ENCODE results near the gene SLC8A2.
"Not testable (repeated sequence)": the region's sequence is repeated elsewhere in the genome, so short reads cannot be mapped to it uniquely, and the experiment has no call there.

Gene SLC8A2

GRCh38 chr19:47419030-47419783 lies 52.5 kb downstream of the SLC8A2 start, which contains the start of gene MEIS3:
Gene MEIS3 (minus strand): TSS chr19:47419527. CDS start chr19:47419081, 446 bp downstream.
- no peak for TF ChIP-seq POLR2A (IDR thresholded peaks at IDR 0.05; ENCODE audit: low read length)
- TF ChIP-seq GATA1 (IDR thresholded peaks at IDR 0.05; ENCODE audit: low read depth, low read length) = no peak
- no peak for DNase-seq

GRCh38 chr19:47418692-47419029 lies 53.0 kb downstream of the SLC8A2 start:
- no peak for DNase-seq
- TF ChIP-seq GATA1 (IDR thresholded peaks at IDR 0.05; ENCODE audit: low read depth, low read length) (no peak), POLR2A (IDR thresholded peaks at IDR 0.05; ENCODE audit: low read length) (no peak)

GRCh38 chr19:47417746-47418691 lies 53.7 kb downstream of the SLC8A2 start:
- no peak for DNase-seq
- TF ChIP-seq POLR2A (IDR thresholded peaks at IDR 0.05; ENCODE audit: low read length) (no peak), GATA1 (IDR thresholded peaks at IDR 0.05; ENCODE audit: low read depth, low read length) (no peak)

DNA sequence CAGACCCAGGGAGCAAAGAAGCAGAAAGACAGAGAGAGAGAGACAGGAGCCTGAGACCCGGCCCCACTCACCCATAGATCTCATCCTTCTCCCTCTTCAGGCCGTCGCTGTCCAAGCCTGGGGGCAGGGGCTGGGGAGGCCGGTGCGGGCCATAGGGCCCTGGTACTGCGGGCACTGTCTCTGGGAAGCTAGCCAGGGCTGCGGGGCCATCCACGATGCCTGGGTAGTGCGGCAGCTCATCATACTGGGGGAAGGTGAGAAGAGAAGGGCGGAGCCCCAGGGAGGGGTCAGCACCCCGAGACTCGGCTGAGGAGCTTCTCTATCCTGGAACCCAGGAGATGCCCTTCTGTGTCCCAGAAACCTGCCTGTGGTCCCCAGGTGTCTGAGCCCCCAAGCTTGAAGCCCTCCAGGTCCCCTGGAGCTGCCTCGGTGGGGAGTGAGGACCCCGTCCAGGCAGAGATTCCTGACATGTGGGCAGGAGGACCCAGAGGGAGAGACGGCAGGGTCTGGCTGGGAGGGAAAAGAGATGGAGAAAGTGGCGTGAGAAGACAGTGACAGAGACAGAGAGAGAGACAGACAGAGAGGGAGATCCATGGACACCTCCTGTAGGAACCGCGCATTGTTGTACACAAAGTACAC lies 54.5 kb downstream of the SLC8A2 start:
- no peak for DNase-seq
- TF ChIP-seq GATA1 (IDR thresholded peaks at IDR 0.05; ENCODE audit: low read depth, low read length) = no peak
- TF ChIP-seq POLR2A (IDR thresholded peaks at IDR 0.05; ENCODE audit: low read length) = no peak

- no peak for DNase-seq
These were observed 55.1 kb downstream of the SLC8A2 start for GRCh38 chr19:47416643-47416985.

GRCh38 chr19:47415953-47416642 lies 55.6 kb downstream of the SLC8A2 start:
- no peak for TF ChIP-seq POLR2A (IDR thresholded peaks at IDR 0.05; ENCODE audit: low read length)
- no peak for TF ChIP-seq GATA1 (IDR thresholded peaks at IDR 0.05; ENCODE audit: low read depth, low read length)
- no peak for DNase-seq

More at GRCh38 chr19:47416643-47416985, 55.1 kb downstream of the SLC8A2 start:
- TF ChIP-seq GATA1 (IDR thresholded peaks at IDR 0.05; ENCODE audit: low read depth, low read length) (no peak), POLR2A (IDR thresholded peaks at IDR 0.05; ENCODE audit: low read length) (no peak)

- DNase-seq = peak; percentile 23 to 37
- TF ChIP-seq POLR2A (IDR thresholded peaks at IDR 0.05; ENCODE audit: low read length) = no peak
- TF ChIP-seq GATA1 (IDR thresholded peaks at IDR 0.05; ENCODE audit: low read depth, low read length) = no peak
These were observed 57.2 kb downstream of the SLC8A2 start for GRCh38 chr19:47414469-47414868.

- no peak for TF ChIP-seq GATA1 (IDR thresholded peaks at IDR 0.05; ENCODE audit: low read depth, low read length)
- no peak for TF ChIP-seq POLR2A (IDR thresholded peaks at IDR 0.05; ENCODE audit: low read length)
- no peak for DNase-seq
These were observed 57.8 kb downstream of the SLC8A2 start for GRCh38 chr19:47413941-47414340.

DNA sequence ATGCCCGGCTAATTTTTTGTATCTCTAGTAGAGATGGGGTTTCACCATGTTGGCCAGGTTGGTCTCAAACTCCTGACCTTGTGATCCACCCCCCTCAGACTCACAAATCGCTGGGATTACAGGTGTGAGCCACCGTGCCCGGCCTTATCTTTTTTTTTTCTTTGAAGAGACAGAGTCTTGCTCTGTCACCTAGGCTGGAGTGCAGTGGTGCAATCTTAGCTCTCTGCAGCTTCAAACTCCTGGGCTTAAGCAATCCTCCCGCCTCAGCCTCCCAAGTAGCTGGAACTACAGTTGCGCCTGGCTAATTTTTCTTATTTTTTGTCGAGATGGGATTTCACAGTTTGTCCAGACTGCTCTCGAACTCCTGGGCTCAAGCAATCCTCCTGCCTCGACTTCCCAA lies 60.0 kb downstream of the SLC8A2 start:
- not testable (repeated sequence) for DNase-seq

DNA sequence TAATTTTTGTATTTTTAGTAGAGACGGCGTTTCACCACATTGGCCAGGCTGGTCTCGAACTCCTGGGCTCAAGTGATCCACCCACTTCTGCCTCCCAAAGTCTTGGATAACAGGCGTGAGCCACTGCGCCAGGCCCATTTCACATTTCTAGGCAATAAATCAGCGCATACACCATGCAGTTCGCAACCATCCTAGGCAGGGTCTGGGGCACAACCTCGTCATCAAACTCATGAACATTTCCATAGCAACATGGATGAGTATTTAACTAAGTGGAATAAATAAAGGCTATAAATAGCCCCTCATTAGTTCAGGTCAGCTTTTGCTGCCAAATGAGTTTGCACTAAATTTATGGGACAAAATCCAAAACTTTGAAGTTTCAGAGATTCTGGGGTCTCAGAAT lies 60.6 kb downstream of the SLC8A2 start:
- no peak for TF ChIP-seq GATA1 (IDR thresholded peaks at IDR 0.05; ENCODE audit: low read depth, low read length)
- no peak for TF ChIP-seq POLR2A (IDR thresholded peaks at IDR 0.05; ENCODE audit: low read length)
- no peak for DNase-seq

DNA sequence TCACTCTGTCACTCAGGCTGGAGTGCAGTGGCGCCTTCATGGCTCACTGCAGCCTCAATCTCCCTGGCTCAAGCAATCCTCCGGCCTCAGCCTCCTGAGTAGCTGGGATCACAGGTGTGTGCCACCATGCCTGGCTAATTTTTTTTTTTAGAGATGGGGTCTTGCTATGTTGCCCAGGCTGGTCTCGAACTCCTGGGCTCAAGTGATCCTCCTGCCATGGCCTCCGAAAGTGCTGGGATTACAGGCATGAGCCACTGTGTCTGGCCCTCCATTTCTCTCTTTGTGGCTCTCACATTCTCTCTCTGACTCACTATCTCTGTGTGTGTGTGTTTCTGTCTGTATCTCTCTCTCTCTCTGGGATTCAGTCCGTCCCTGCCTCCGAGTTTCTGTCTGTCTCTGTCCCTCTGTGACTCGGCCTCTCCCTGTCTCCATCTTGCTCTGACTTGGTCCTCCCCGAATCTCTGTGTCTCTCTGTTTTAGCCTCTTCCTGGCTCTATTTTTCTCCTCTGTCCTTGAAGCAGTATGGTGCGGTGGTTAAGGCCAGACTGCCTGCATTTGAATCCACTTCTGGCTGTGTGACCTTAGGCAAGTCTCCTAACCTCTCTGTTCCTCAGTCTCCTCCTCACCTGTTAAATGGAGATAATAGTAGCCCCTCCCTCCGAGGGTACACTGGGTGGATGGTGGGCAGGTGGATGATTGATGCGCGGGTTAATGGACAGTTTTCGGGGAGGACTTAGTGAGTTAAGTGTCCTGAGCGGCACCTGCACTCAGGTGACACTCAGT lies 63.3 kb downstream of the SLC8A2 start:
- TF ChIP-seq POLR2A (IDR thresholded peaks at IDR 0.05; ENCODE audit: low read length) (no peak), GATA1 (IDR thresholded peaks at IDR 0.05; ENCODE audit: low read depth, low read length) (no peak)
- DNase-seq = no peak

- no peak for DNase-seq
- TF ChIP-seq GATA1 (IDR thresholded peaks at IDR 0.05; ENCODE audit: low read depth, low read length) = no peak
- no peak for TF ChIP-seq POLR2A (IDR thresholded peaks at IDR 0.05; ENCODE audit: low read length)
These were observed 64.3 kb downstream of the SLC8A2 start for GRCh38 chr19:47407417-47407774.

Data from erythroblast (primary cell).